ENCODE measurements around the gene MOB3B.

MOB3B gene

DNA sequence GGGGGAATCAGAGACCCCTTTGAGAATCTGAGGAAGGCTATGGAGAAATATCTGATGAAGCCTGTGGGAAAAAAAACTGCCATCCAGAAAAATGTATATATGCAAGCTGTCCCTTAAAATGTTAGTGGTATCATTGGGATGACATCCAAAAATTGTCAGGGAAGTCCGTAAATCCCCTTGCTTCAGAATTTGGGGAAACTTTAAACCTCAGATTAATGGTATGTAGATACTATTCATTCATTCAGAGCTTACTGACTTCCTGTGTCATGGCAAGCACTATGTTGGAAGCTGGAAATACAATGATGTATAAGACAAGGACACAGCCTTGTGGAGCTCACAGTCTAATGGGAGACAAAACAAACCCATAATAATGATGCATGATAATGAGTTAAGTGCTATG lies 10.9 kb upstream of the MOB3B start:
- no peak for FAIRE-seq

GRCh38 chr9:27539479-27540441 lies 10.1 kb upstream of the MOB3B start:
- no peak for FAIRE-seq

DNA sequence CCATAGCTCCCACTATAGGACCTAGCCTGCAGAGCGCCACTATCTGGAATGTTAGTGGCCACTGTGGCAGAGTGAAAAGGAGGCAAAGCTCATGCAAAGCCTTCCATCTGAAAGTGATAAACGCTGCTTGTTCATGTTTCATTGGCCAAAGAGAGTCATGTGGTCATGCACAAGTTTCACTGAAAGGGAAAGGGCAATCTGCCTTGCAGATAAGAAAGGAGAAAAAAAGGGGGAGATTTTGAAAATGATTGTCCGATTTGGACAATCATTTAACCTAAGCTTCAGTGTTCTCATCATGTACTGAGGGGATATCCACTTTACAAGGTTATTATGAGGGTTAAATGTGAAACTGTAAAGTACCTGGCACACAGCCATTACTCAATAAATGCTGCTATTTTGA lies 9.0 kb upstream of the MOB3B start:
- no peak for FAIRE-seq

- no peak for FAIRE-seq
Measured at GRCh38 chr9:27537756-27538155, 8.1 kb upstream of the MOB3B start.

DNA sequence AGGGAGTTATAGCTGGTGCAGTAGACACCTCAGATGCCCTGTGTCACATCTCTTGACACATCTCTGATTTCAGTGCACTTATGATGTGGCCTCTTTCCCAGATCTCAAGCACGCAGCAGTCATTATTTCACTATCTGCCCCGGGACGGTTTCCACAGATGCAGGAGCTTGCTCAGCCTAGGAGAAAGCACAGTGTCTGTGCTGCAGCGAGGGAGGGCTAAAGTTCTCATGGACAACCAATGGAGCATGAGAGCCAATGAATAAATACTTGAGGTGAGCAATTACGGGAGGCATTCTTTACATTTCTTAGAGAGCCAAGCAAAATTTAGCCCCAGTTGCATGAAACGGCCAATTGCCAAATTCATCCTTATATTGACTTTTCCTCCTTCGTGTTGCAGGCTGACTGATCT lies 7.4 kb upstream of the MOB3B start:
- FAIRE-seq, result no peak

DNA sequence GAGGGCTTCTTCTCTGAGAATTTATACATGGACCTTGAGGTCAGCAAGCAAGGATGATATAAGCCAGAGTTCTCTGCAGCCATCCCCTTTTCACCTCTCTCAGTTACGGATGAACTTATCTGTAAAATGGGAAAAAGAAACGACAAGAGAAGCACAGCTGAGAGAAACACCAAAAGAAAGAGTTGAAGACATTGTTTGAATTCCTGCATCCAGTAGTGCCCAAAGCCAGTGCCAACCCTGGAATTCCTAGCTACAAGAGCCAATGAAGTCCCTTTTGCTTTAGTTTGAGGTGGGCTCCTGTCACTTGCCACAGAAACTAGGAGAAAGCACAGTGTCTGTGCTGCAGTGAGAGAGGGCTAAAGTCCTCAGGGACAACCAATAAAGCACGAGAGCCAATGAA lies 6.6 kb upstream of the MOB3B start:
- no peak for FAIRE-seq

DNA sequence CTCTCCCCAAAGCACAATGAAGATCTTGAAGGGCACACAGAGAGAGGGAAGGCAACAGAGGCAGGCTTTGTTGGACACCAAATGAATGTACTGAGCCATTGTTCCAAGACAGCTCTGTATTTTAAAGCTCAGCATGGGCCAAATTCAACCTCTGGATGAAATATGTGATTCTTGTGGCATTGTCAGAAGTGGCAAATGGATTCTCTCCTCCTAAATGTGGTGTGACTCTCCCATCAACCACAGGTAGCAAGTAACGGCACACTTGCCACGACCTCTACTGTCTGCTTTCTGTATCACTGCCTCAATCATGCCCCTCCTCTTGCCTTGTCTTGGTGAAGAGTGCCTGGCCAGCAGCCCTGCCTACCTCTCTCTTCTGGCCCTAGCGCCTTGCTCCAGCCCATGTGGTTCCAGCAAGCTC lies 6.1 kb upstream of the MOB3B start:
- FAIRE-seq, result no peak

DNA sequence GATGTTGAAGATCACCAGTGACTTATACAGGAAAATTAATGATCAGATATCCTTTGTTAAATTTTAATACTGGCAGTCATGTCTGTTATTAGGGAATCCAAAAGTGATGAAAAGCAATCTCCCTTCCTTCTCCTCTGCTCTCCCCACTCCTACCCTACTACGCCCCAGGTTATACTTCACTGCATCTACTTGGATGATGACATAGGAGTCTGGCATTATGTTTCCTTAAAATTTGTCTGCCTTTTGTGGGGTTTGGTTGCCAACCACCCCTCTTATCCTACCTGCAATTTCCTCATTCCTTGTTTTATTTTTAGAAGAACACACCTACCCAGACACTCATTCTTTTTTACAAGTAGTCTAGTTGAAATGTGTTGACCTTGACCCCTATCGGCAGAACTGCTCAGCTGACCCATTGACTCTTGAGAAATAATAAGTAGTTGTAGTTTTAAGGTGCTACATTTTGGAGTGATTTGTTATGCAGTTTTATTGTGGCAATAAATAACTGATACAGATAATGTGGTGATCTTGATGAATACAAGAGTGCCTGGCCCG lies 5.1 kb upstream of the MOB3B start:
- no peak for FAIRE-seq

GRCh38 chr9:27534131-27534530 lies 4.5 kb upstream of the MOB3B start:
- FAIRE-seq, result no peak

- no peak for FAIRE-seq
Measured at GRCh38 chr9:27533311-27533710, 3.7 kb upstream of the MOB3B start.

- FAIRE-seq, result no peak
Measured at GRCh38 chr9:27532046-27532445, 2.4 kb upstream of the MOB3B start.

DNA sequence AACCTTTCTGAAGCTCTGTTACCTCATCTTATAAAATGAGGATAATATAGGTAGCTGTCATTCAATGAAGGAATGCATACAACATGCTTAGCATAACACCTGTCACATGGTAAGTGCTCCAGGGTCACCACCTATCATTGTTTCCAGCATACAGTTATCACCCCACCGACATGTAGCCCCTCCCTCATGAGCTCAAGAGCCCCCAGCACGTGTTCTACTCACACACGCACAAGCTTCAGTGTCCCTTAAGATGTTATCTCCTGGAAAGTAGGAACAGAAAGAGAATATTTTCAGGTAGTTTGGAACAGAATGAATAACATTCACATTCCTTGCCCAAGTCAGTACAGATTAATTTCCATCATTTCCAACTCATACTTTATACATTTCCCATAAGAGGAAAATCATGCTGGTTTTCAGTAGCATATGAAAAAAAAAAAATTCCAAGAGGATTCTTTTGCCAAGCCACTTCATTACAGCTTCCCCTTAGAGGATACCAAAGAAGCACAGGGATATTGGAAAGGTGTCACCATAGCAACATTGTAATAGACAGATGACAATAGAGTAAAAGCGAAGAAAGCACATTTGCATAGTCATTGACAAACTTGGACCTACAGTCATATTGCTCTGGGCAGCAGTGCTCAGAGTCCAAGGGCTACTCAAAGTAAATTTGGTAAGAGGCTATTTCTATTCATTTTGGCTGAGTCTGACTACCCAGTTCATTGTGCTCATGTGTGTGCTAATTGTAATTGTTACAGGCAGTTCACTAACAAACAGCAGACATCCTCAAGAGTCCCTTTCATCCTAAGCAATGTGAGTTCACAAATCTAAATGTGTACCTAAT lies 1.5 kb upstream of the MOB3B start:
- no peak for FAIRE-seq

DNA sequence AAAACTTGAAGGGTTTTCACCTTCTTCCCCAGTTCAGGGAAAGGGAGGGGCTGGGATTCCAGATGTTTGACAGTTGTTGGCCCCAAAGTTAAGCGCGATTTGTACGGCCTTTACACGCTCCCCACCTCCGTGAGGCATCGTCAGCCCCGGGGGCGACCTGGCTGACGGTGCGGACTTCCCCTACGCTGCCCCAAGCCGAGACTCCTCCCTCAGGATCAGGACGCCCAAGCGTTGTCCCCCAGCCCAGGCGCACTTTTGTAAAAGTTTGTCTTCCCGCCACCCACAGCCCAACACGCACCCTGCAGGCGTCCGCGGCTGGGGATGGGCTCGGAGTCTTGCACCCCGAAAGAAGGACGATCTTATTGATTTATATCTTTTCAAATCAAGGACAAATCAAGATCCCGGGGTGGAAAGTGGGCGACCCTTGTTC lies 713 bp downstream of the MOB3B start:
- no peak for FAIRE-seq

DNA sequence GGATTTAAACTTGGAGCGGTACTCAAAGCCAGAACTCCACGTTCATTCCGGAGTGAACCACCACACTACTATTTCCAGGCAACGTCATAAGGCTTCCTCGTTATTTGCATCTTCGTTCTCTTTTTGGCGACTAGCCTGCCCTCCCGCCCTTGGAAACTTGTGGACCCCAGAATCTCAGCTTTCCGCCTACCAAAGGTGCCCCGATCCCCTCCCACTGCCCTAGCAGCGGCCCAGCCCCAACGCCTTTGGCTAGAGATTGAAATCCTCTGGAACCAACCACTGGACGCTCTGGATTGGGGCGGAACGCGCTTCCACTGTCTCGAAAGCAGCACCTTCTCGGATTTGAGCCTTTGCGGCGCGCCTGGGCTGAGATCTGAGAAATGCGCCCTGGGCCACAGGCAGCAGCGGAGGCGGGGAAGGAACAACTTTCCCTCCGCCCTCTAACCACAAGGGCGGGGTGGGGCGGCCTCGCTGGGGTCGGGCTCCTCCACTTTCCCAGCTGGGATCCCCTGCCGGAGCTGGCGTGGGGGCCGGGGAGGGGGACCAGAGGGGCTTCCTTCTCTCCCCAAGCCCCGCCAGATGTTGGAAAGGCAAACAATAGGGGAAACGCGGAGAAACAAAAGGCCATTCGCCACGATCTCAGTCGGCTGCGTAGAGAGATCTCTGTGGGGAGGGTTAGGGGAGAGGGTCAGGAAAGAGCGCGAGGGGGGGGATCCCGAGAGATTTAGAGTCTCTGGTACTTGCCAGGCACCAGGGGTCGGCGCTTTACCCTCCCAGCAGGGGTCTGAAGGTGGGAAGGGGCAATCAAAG lies 1.3 kb downstream of the MOB3B start:
- FAIRE-seq, result no peak

DNA sequence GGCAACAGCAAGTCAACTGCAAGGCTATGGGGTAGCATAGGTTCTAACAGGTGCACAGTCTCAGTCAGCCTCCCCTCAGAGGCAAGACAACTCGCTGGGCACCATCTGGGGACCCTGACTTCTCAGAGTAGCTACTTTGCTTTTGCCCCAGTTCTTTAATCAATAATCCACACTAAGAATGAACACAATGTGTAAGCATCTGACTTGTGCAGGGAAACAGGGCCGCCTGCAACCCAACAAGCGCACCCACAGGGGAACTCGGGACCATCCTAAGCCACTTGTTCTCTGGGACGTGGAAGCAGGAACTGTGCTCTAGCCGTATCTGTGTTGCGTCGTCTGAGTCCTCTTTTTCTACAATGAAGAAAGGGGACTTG lies 1.9 kb downstream of the MOB3B start:
- no peak for FAIRE-seq

GRCh38 chr9:27524236-27524635 lies 5.4 kb downstream of the MOB3B start, which contains the start of gene IFNK:
Gene IFNK, plus strand, starts transcription at chr9:27524290. Its CDS starts 47 bp downstream, at chr9:27524337.
- FAIRE-seq, result no peak

DNA sequence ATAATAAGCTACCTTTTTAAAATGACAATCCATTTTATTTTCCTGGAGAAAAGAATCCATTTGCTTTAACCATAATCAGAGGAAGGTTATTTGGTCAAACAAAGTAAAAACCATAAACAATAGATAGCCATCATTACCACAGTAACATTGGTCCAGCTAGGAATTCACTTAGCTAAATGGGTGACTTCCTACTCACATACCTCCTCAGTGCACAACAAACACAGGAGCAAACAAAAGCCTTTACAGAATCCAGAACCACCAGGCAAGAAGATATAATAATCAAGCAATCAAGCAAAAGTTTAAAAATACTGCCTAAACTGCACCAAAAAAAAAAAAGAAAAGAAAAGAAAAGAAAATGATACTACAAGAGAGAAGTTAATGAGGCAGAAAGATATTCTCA lies 6.5 kb downstream of the MOB3B start:
- FAIRE-seq, result no peak

DNA sequence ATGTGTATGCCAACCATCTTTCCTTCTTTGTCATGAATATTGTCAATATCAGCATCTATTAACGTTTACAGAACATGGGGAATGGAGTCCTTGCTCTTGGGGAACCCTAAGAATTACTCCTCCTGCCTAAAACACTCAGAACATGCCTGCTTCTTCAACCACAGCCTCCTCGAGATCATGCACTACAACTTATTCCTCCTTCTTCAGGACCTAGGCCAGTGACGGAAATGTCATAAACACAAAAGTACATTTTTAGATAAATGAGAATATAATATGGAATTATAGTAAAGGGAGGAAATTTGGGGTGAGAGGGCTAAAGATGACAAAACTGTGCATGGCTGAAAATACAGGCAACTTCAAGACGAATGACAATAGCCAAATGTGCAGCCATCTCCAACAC lies 8.6 kb downstream of the MOB3B start:
- no peak for FAIRE-seq

GRCh38 chr9:27519466-27520465 lies 9.8 kb downstream of the MOB3B start:
- no peak for FAIRE-seq

DNA sequence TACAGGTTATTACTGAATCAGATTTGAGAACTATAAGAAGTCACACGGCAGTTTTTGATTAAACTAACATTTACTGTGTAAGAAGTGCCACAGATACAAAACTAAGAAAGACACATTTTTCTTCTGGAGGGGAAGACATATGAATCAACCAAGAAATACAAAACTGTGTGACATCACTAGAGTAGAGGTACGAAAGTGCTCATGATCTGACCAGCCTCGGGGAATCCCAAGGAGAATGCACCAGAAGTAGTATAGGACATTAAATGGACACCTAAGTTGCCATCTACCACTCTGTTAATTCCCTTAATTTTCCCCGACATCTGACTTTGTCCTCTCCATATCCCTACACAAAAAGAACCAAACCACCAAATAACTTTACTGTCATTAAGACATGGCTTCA lies 10.8 kb downstream of the MOB3B start:
- no peak for FAIRE-seq

- FAIRE-seq, result no peak
Measured at GRCh38 chr9:27518006-27518405, 11.6 kb downstream of the MOB3B start.

Data from A204.1 (cell line).